Globus pallidus (tissue), 1 donor: Measurements from ENCODE around the gene SRL.
"Not testable (repeated sequence)": the region's sequence is repeated elsewhere in the genome, so short reads cannot be mapped to it uniquely, and the experiment has no call there.

Experiments
- DNase-seq: peaks from one replicate; pipeline ENCODE4 v3.0.0-alpha.2; 2015; ENCODE audit warnings: low spot score

SRL gene

GRCh38 chr16:4226251-4227039 is 15.4 kb downstream of the SRL start:
- DNase-seq = no peak

- no peak for DNase-seq
These were observed 16.8 kb downstream of the SRL start for GRCh38 chr16:4225075-4225474.

GRCh38 chr16:4220358-4220757 is 21.5 kb downstream of the SRL start:
- DNase-seq = no peak

- DNase-seq = no peak
These were observed 23.7 kb downstream of the SRL start for GRCh38 chr16:4218202-4218601.

GRCh38 chr16:4217204-4218131 is 24.4 kb downstream of the SRL start:
- DNase-seq = no peak

GRCh38 chr16:4216596-4216995 is 25.3 kb downstream of the SRL start:
- no peak for DNase-seq

- DNase-seq = no peak
These were observed 26.8 kb downstream of the SRL start for GRCh38 chr16:4215106-4215505.

- DNase-seq = no peak
These were observed 27.7 kb downstream of the SRL start for GRCh38 chr16:4214215-4214621.

GRCh38 chr16:4213737-4214136 is 28.1 kb downstream of the SRL start:
- DNase-seq = no peak

GRCh38 chr16:4212934-4213296 is 29.0 kb downstream of the SRL start:
- no peak for DNase-seq

- DNase-seq = no peak
These were observed 29.5 kb downstream of the SRL start for GRCh38 chr16:4212211-4212933.

- not testable (repeated sequence) for DNase-seq
These were observed 30.3 kb downstream of the SRL start for GRCh38 chr16:4211445-4212210.

- no peak for DNase-seq
These were observed 32.2 kb downstream of the SRL start for GRCh38 chr16:4209666-4210065.

GRCh38 chr16:4208341-4208751 is 33.5 kb downstream of the SRL start:
- no peak for DNase-seq

GRCh38 chr16:4207683-4208340 is 34.1 kb downstream of the SRL start:
- no peak for DNase-seq

- no peak for DNase-seq
These were observed 34.7 kb downstream of the SRL start for GRCh38 chr16:4207229-4207628.

- no peak for DNase-seq
These were observed 35.2 kb downstream of the SRL start for GRCh38 chr16:4206680-4207079.

- no peak for DNase-seq
These were observed 35.9 kb downstream of the SRL start for GRCh38 chr16:4205971-4206370.

- no peak for DNase-seq
These were observed 37.4 kb downstream of the SRL start for GRCh38 chr16:4204521-4204920.

GRCh38 chr16:4203748-4204147 is 38.1 kb downstream of the SRL start:
- no peak for DNase-seq
